Neural cell (in vitro differentiated cells): ENCODE data around the gene C10orf90. TPM values are rescaled to one million over a fixed set of nuclear protein-coding genes. Genes with fewer than 3 reads are reported as not detected.

Experiments used
- H2AFZ ChIP-seq: fragments of 200-600, 300-800 bp; sonication (generic), shearing (Covaris generic); 2 replicates; pipeline ENCODE4 v1.6.0; 2014; ENCODE audit warnings: low read depth, mild to moderate bottlenecking, antibody characterized with exemption, low read length, moderate library complexity
- H3F3A ChIP-seq: fragments of 200-600 bp; shearing (Covaris generic); 2 replicates; pipeline ENCODE4 v1.6.1; 2016; ENCODE audit warnings: mild to moderate bottlenecking, moderate library complexity, mixed read lengths, antibody characterized with exemption, low read length; ENCODE audit not compliant: insufficient read depth, poor library complexity, severe bottlenecking
- H3K27ac ChIP-seq: fragments of 200-600, 300-800 bp; sonication (generic), shearing (Covaris generic); 2 replicates; pipeline ENCODE4 v1.5.1; 2014; ENCODE audit warnings: mild to moderate bottlenecking, low read length, moderate library complexity
- H3K27me3 ChIP-seq: fragments of 300-800, 200-600 bp; sonication (generic), shearing (Covaris generic); 2 replicates; pipeline ENCODE4 v1.6.0; 2014; ENCODE audit warnings: mild to moderate bottlenecking, low read depth, low read length, moderate library complexity; ENCODE audit not compliant: insufficient read depth
- H3K36me3 ChIP-seq: fragments of 300-800, 200-600 bp; sonication (generic), shearing (Covaris generic); 2 replicates; pipeline ENCODE4 v1.5.1; 2014; ENCODE audit warnings: mild to moderate bottlenecking, antibody characterized with exemption, low read length, moderate library complexity; ENCODE audit not compliant: insufficient read depth
- H3K4me2 ChIP-seq: fragments of 300-800, 200-600 bp; sonication (generic), shearing (Covaris generic); 2 replicates; pipeline ENCODE4 v1.6.0; 2014; ENCODE audit warnings: mild to moderate bottlenecking, low read length
- H3K4me3 ChIP-seq: fragments of 300-800, 200-600 bp; sonication (generic), shearing (Covaris generic); 2 replicates; pipeline ENCODE4 v1.5.1; 2014; ENCODE audit warnings: mild to moderate bottlenecking, low read length, moderate library complexity
- H3K79me2 ChIP-seq: fragments of 200-600 bp; shearing (Covaris generic); replicated peaks from 2 replicates; pipeline ENCODE4 v1.6.0; 2014; ENCODE audit warnings: mild to moderate bottlenecking, low read length, moderate library complexity; ENCODE audit not compliant: insufficient read depth
- H3K9ac ChIP-seq: fragments of 300-800, 200-600 bp; sonication (generic), shearing (Covaris generic); 2 replicates; pipeline ENCODE4 v1.6.1; 2016; ENCODE audit warnings: mild to moderate bottlenecking, low read length, mixed read lengths
- H3K9me2 ChIP-seq: fragments of 200-600 bp; shearing (Covaris generic); 2 replicates; pipeline ENCODE4 v1.6.1; 2016; ENCODE audit warnings: mild to moderate bottlenecking, low read length, mixed read lengths; ENCODE audit not compliant: insufficient read depth
- H3K9me3 ChIP-seq: fragments of 200-600, 300-800 bp; sonication (generic), shearing (Covaris generic); 2 replicates; pipeline ENCODE4 v1.6.1; 2016; ENCODE audit warnings: mild to moderate bottlenecking, mixed run types, low read length, moderate library complexity, mixed read lengths
- H4K20me1 ChIP-seq: fragments of 200-600 bp; shearing (Covaris generic); 2 replicates; pipeline ENCODE4 v1.6.1; 2016; ENCODE audit warnings: mild to moderate bottlenecking, mixed run types; ENCODE audit not compliant: insufficient read depth
- CTCF ChIP-seq: fragments of 450-650 bp; IDR thresholded peaks from 2 replicates; pipeline ENCODE4 v1.5.1; 2014; ENCODE audit warnings: antibody characterized with exemption, mild to moderate bottlenecking, moderate library complexity; ENCODE audit not compliant: poor library complexity, severe bottlenecking
- EP300 ChIP-seq: fragments of 450-650 bp; conservative IDR thresholded peaks from 2 replicates; pipeline ENCODE4 v1.6.1; 2014; ENCODE audit warnings: antibody characterized with exemption, mild to moderate bottlenecking, moderate library complexity; ENCODE audit not compliant: poor library complexity, severe bottlenecking
- EZH2 ChIP-seq: fragments of 200-600, 300-800 bp; shearing (Covaris generic), sonication (generic); IDR thresholded peaks from 2 replicates; pipeline ENCODE4 v1.6.1; 2014; ENCODE audit warnings: antibody characterized with exemption, low read length, borderline replicate concordance, mild to moderate bottlenecking; ENCODE audit not compliant: insufficient read depth, poor library complexity, severe bottlenecking
- MXI1 ChIP-seq: fragments of 450-650 bp; conservative IDR thresholded peaks from 2 replicates; pipeline ENCODE4 v1.6.1; 2014; ENCODE audit warnings: antibody characterized with exemption, mild to moderate bottlenecking; ENCODE audit not compliant: poor library complexity, severe bottlenecking
- POLR2AphosphoS5 ChIP-seq: IDR thresholded peaks from 2 replicates; pipeline ENCODE4 v1.6.1; 2012
- RAD21 ChIP-seq: fragments of 450-650 bp; conservative IDR thresholded peaks from 2 replicates; pipeline ENCODE4 v1.6.1; 2014; ENCODE audit warnings: antibody characterized with exemption, mild to moderate bottlenecking, moderate library complexity
- REST ChIP-seq: IDR thresholded peaks from 2 replicates; pipeline ENCODE4 v1.6.1; 2012; ENCODE audit warnings: borderline replicate concordance
- SMC3 ChIP-seq: fragments of 450-650 bp; conservative IDR thresholded peaks from 2 replicates; pipeline ENCODE4 v1.6.1; 2014; ENCODE audit warnings: antibody characterized with exemption, mild to moderate bottlenecking, moderate library complexity; ENCODE audit not compliant: poor library complexity
- TAF1 ChIP-seq: IDR thresholded peaks from 2 replicates; pipeline ENCODE4 v1.6.1; 2012; ENCODE audit warnings: low read depth
- polyA plus RNA-seq: library from polyadenylated mRNA; depleted of rRNA; stranded (reverse); fragments of >200 nt; gene quantifications from 2 replicates; pipeline ENCODE4 v1.2.3, GENCODE V29; 2014

The C10orf90 gene
- polyA plus RNA-seq, 1 donor from 2014 or later: not detected

GRCh38 chr10:126518218-126519080, 152.0 kb downstream of the C10orf90 start:
- H3K4me3 ChIP-seq: no peak overlapping the region
- no peak overlapping the region for H3K27ac ChIP-seq
- H3K36me3 ChIP-seq: no peaks in the 10 kb centered on the region
- H3K4me2 ChIP-seq: no peak overlapping the region
- H3K9me3 ChIP-seq: no peaks in the 10 kb centered on the region
- no peaks in the 10 kb centered on the region for H4K20me1 ChIP-seq
- no peak overlapping the region for H2AFZ ChIP-seq
- H3K9ac ChIP-seq: no peak overlapping the region
- no peaks in the 10 kb centered on the region for H3K9me2 ChIP-seq
- TF ChIP-seq SMC3: no peak
- no peak for TF ChIP-seq TAF1
- TF ChIP-seq MXI1: no peak
- no peak for TF ChIP-seq REST
- no peak for TF ChIP-seq EP300
- TF ChIP-seq EZH2: no peak
- no peak for TF ChIP-seq POLR2AphosphoS5
- TF ChIP-seq RAD21: no peak
- TF ChIP-seq CTCF: no peak
- no peaks in the 10 kb centered on the region for H3K79me2 ChIP-seq
- H3K27me3 ChIP-seq: no peaks in the 10 kb centered on the region
- no peaks in the 10 kb centered on the region for H3F3A ChIP-seq

- H3K4me2 ChIP-seq: no peak overlapping the region
- no peaks in the 10 kb centered on the region for H3F3A ChIP-seq
- H3K9ac ChIP-seq: no peak overlapping the region
- no peaks in the 10 kb centered on the region for H3K27me3 ChIP-seq
- no peaks in the 10 kb centered on the region for H3K36me3 ChIP-seq
- TF ChIP-seq RAD21: no peak
- TF ChIP-seq CTCF: no peak
- no peak for TF ChIP-seq POLR2AphosphoS5
- no peak for TF ChIP-seq TAF1
- no peak for TF ChIP-seq SMC3
- H3K79me2 ChIP-seq: no peaks in the 10 kb centered on the region
- H4K20me1 ChIP-seq: no peaks in the 10 kb centered on the region
- no peaks in the 10 kb centered on the region for H3K9me3 ChIP-seq
- H2AFZ ChIP-seq: no peak overlapping the region
- H3K27ac ChIP-seq: no peak overlapping the region
- H3K4me3 ChIP-seq: no peak overlapping the region
- no peaks in the 10 kb centered on the region for H3K9me2 ChIP-seq
Observed at GRCh38 chr10:126516515-126516914, 154.0 kb downstream of the C10orf90 start.
